Measurements from ENCODE around the gene SLC4A2. TPM values are rescaled to one million over a fixed set of nuclear protein-coding genes. Genes with fewer than 3 reads are reported as not detected.

SLC4A2 gene
- total and polyA plus RNA-seq, 7 experiments from 2014 or later: 7.9 to 125 (median 57.2) TPM

Other genes starting within 250 kb of the SLC4A2 start
- under 1 TPM in 1 of 5 experiments, not detected in 4; 0.56 TPM for gene AOC1, start 207.1 kb upstream of the SLC4A2 start, total RNA-seq
- gene AOC1, start 207.1 kb upstream of the SLC4A2 start, polyA plus RNA-seq: not detected
- 1 to 10 TPM in 4 of 5 experiments, under 1 TPM in 1; 0.56 to 4.9 (median 3.2) TPM for gene KCNH2, start 81.3 kb upstream of the SLC4A2 start, total RNA-seq
- gene KCNH2, start 81.3 kb upstream of the SLC4A2 start, polyA plus RNA-seq: 1 to 10 TPM; 3.0 to 5.2 TPM
- gene NOS3, start 68.6 kb upstream of the SLC4A2 start, total RNA-seq: 10 to 100 TPM in 1 of 5 experiments, 1 to 10 TPM in 4; 2.8 to 19.1 (median 7.9) TPM
- 10 to 100 TPM in 1 of 2 donors, 1 to 10 TPM in 1; 4.6 to 12.7 TPM for gene NOS3, start 68.6 kb upstream of the SLC4A2 start, polyA plus RNA-seq
- gene ATG9B, start 35.1 kb upstream of the SLC4A2 start, total RNA-seq: 10 to 100 TPM; 11.3 to 46.6 (median 20.9) TPM
- 10 to 100 TPM; 27.0 to 49.4 TPM for gene ATG9B, start 35.1 kb upstream of the SLC4A2 start, polyA plus RNA-seq
- gene ABCB8, start 31.1 kb upstream of the SLC4A2 start, total RNA-seq: 10 to 100 TPM; 59.7 to 88.0 (median 76.6) TPM
- 10 to 100 TPM; 13.8 to 18.6 TPM for gene ABCB8, start 31.1 kb upstream of the SLC4A2 start, polyA plus RNA-seq
- gene ASIC3, start 11.1 kb upstream of the SLC4A2 start, total RNA-seq: 10 to 100 TPM in 4 of 5 experiments, 1 to 10 TPM in 1; 6.7 to 17.7 (median 13.7) TPM
- not detected for gene ASIC3, start 11.1 kb upstream of the SLC4A2 start, polyA plus RNA-seq
- gene CDK5, start 1.7 kb upstream of the SLC4A2 start, total RNA-seq: 10 to 100 TPM in 1 of 5 experiments, 1 to 10 TPM in 4; 4.2 to 20.2 (median 5.6) TPM
- 1 to 10 TPM; 7.7 to 9.1 TPM for gene CDK5, start 1.7 kb upstream of the SLC4A2 start, polyA plus RNA-seq
- 100 to 1,000 TPM in 3 of 5 experiments, 10 to 100 TPM in 2; 94.1 to 136 (median 101) TPM for gene FASTK, start 21.2 kb downstream of the SLC4A2 start, total RNA-seq
- 10 to 100 TPM; 49.6 to 69.4 TPM for gene FASTK, start 21.2 kb downstream of the SLC4A2 start, polyA plus RNA-seq
- gene TMUB1, start 23.9 kb downstream of the SLC4A2 start, total RNA-seq: 10 to 100 TPM; 39.5 to 61.2 (median 42.2) TPM
- 10 to 100 TPM; 36.0 to 53.6 TPM for gene TMUB1, start 23.9 kb downstream of the SLC4A2 start, polyA plus RNA-seq
- 10 to 100 TPM; 27.4 to 70.6 (median 37.2) TPM for gene AGAP3, start 26.9 kb downstream of the SLC4A2 start, total RNA-seq
- gene AGAP3, start 26.9 kb downstream of the SLC4A2 start, polyA plus RNA-seq: 1 to 10 TPM; 6.0 to 6.5 TPM
- gene GBX1, start 108.1 kb downstream of the SLC4A2 start, total RNA-seq: not detected
- gene GBX1, start 108.1 kb downstream of the SLC4A2 start, polyA plus RNA-seq: not detected
- not detected for gene ASB10, start 127.7 kb downstream of the SLC4A2 start, total RNA-seq
- not detected for gene ASB10, start 127.7 kb downstream of the SLC4A2 start, polyA plus RNA-seq
- 1 to 10 TPM; 1.8 to 6.4 (median 1.9) TPM for gene H2BK1, start 150.9 kb downstream of the SLC4A2 start, total RNA-seq
- not detected for gene H2BK1, start 150.9 kb downstream of the SLC4A2 start, polyA plus RNA-seq
- 10 to 100 TPM; 17.2 to 37.8 (median 27.7) TPM for gene ABCF2, start 167.6 kb downstream of the SLC4A2 start, total RNA-seq
- gene ABCF2, start 167.6 kb downstream of the SLC4A2 start, polyA plus RNA-seq: 10 to 100 TPM; 27.1 to 47.5 TPM
- gene CHPF2, start 172.9 kb downstream of the SLC4A2 start, total RNA-seq: 10 to 100 TPM; 32.3 to 45.8 (median 42.8) TPM
- 10 to 100 TPM; 17.4 to 27.3 TPM for gene CHPF2, start 172.9 kb downstream of the SLC4A2 start, polyA plus RNA-seq
- 10 to 100 TPM in 2 of 5 experiments, 1 to 10 TPM in 3; 3.8 to 45.5 (median 5.1) TPM for gene SMARCD3, start 189.1 kb downstream of the SLC4A2 start, total RNA-seq
- 1 to 10 TPM; 4.0 to 8.9 TPM for gene SMARCD3, start 189.1 kb downstream of the SLC4A2 start, polyA plus RNA-seq

All from naive thymus-derived CD4-positive, alpha-beta T cell (primary cell).